ENCODE results near the gene C6.

DNA sequence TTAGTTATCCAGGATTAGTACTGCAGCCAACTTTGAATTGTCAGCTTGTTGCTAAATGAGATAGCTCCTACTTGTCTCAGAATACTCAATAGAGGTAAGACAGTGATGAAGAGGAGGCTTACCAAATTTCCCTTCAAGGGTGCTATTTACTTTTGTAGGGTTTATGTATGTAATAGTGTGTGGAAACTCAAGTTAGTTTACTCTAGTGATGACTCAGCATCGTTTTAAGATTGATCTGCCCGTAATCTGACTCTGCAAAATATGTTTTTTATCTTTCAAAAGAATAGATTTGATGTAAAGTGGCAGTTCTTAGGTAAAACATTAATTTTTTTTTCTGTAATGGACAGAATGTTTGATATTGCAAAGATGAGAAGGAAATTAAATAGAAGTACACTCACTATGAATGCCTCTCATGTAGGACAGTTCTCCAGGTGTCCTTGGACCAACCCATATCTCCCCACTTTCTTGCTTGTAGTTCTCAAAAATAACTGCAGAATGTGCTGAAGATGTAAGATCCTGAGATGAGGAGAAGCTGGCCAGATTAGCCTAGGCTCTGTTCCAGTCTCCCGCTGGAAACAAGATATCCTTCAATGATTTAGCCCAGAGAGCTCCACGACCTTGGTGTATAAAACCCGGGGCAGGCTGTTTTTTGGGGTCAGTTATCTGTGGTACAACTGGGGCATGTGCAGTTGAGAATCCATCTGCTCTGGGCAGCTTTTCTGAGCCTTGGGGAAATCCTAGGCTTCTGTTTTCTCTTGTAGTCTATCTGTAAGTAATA lies 117.8 kb downstream of the C6 start:
- TF ChIP-seq, protein P1, sequence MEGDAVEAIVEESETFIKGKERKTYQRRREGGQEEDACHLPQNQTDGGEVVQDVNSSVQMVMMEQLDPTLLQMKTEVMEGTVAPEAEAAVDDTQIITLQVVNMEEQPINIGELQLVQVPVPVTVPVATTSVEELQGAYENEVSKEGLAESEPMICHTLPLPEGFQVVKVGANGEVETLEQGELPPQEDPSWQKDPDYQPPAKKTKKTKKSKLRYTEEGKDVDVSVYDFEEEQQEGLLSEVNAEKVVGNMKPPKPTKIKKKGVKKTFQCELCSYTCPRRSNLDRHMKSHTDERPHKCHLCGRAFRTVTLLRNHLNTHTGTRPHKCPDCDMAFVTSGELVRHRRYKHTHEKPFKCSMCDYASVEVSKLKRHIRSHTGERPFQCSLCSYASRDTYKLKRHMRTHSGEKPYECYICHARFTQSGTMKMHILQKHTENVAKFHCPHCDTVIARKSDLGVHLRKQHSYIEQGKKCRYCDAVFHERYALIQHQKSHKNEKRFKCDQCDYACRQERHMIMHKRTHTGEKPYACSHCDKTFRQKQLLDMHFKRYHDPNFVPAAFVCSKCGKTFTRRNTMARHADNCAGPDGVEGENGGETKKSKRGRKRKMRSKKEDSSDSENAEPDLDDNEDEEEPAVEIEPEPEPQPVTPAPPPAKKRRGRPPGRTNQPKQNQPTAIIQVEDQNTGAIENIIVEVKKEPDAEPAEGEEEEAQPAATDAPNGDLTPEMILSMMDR (IDR thresholded peaks at IDR 0.05) = no peak
- no peak for TF ChIP-seq POLR2A (IDR thresholded peaks at IDR 0.05)

All from testis (tissue), 2 donors.